ENCODE data around the gene LOXL1. TPM values are rescaled to one million over a fixed set of nuclear protein-coding genes. Genes with fewer than 3 reads are reported as not detected.

LOXL1 gene
- polyA plus RNA-seq, 1 experiment: 114 TPM

DNA sequence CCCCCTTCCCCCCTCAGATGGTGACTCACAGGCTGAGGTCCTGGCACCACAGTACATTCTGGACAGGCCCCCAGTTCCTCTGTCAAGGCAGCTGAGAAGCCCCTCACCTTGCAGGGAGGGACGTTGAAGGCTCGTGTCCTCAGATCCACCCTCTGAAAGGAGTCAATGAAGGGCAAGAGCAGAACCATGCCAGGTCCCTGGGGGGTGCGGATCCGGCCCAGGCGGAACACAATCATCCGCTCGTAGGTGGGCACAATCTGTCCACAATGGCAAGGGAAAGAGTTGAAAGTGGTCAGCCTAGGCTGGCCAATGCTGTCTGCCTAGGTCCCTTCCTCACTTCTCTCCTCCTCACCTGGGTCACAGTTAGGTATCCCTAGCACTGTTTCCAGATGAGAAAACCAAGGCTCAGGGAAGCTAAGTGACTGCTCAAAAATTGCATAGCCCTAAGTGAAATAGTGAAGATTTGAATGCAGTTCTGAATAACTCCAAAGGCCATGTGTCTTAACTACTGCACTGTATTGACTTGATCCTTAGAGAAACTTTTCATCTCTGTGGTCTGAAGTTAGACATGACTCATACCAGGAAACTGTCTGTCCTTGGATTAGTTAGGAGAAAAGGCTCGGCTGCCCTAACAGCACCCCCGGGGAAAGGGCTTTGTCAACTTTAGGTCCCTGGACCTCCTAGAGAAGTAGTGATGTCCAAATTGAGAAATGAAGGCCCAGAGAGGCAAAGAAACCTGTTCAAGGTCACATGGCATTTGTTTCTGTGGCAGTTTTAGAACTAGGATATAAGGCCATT is 62.9 kb downstream of the LOXL1 start:
- no peaks in the 10 kb centered on the region for H3K27me3 ChIP-seq (ENCODE audit: control insufficient read depth, insufficient read depth, low read length)
- TF ChIP-seq, protein P1, sequence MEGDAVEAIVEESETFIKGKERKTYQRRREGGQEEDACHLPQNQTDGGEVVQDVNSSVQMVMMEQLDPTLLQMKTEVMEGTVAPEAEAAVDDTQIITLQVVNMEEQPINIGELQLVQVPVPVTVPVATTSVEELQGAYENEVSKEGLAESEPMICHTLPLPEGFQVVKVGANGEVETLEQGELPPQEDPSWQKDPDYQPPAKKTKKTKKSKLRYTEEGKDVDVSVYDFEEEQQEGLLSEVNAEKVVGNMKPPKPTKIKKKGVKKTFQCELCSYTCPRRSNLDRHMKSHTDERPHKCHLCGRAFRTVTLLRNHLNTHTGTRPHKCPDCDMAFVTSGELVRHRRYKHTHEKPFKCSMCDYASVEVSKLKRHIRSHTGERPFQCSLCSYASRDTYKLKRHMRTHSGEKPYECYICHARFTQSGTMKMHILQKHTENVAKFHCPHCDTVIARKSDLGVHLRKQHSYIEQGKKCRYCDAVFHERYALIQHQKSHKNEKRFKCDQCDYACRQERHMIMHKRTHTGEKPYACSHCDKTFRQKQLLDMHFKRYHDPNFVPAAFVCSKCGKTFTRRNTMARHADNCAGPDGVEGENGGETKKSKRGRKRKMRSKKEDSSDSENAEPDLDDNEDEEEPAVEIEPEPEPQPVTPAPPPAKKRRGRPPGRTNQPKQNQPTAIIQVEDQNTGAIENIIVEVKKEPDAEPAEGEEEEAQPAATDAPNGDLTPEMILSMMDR (IDR thresholded peaks at IDR 0.05; ENCODE audit: low read depth, low read length): no peak
- peak overlapping the region; percentile 66 for H3K27ac ChIP-seq (ENCODE audit: low read depth, low read length)
- CTCF ChIA-PET: interaction anchor here (0.8 to 6.5 kb wide), 3 partner anchors 16 to 318 kb away, joined by 4 to 32 read pairs (median 5); no protein-coding TSS in a partner anchor
- no peak overlapping the region for H3K4me3 ChIP-seq (ENCODE audit: low read depth, low read length)
- DNase-seq (ENCODE audit: low read depth, low spot score): peak; percentile 36
- POLR2A ChIA-PET: no interaction called here
- no peaks in the 10 kb centered on the region for H3K9me3 ChIP-seq (ENCODE audit: control insufficient read depth, insufficient read depth, low read length)

DNA sequence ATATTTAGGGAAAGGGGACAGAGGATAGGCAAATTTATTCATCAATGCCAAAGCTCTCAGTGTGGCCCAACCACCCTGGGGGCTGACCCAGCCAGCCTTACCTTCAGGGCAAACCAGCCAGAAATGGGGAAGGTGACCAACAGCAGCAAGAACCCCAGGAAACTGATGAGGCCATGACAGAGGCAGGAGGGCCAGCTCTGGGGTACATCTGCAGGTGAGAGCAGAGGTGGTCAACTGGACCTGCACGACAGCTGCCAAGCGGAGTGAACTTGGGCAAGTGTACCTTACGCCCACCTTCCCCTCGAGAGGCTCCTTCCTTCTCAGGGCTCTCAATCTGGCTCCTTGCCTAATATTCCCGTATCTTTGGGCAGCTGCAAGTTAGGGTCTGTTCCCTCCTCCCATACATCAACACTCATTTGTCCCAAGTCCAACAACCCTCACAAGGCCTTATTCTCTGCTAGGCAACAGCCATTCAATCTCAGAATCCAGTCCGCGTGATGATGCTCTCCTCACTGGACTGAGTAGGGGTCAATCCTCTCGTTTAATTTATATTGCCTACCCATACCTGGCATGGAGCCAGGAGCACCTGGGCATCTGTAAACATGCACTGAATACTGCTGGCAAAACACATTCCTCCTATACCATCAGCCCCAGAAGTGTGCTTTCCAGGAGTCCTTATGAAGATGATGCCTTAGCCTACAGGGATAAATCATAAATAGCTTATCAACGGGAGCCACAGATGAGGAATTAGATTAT is 64.2 kb downstream of the LOXL1 start:
- H3K9me3 ChIP-seq (ENCODE audit: control insufficient read depth, insufficient read depth, low read length): no peaks in the 10 kb centered on the region; the same call in 1 of the 2 replicates
- no peak overlapping the region for H3K27ac ChIP-seq (ENCODE audit: low read depth, low read length)
- DNase-seq (ENCODE audit: low read depth, low spot score): no peak
- TF ChIP-seq, protein P1 (IDR thresholded peaks at IDR 0.05; ENCODE audit: low read depth, low read length): no peak
- H3K27me3 ChIP-seq (ENCODE audit: control insufficient read depth, insufficient read depth, low read length): no peaks in the 10 kb centered on the region
- CTCF ChIA-PET: interaction anchor here (6.5 kb wide), 1 partner anchor 17 kb away, joined by 32 read pairs; no protein-coding TSS in a partner anchor
- no peak overlapping the region for H3K4me3 ChIP-seq (ENCODE audit: low read depth, low read length)
- POLR2A ChIA-PET: no interaction called here

DNA sequence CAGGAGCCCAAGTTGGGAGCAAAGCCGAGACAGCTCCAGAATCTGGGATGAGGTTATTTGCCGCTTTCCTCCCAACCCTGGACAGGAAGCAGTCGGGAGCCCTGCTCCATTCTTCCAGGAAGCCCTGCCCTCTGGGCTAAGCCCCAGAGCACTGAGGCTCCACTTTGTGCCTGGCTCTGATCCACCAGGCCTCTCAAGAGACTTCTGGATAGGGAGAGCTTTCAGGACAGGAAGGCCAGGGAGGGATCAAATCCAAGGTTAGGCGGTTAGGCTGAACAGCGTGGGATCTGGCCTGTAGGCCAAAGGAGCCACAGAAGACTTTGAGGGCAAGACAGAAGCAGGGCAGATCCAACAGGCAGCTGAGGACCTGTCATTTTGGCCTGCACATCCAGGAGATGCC is 65.0 kb downstream of the LOXL1 start:
- H3K27me3 ChIP-seq (ENCODE audit: control insufficient read depth, insufficient read depth, low read length): no peaks in the 10 kb centered on the region
- H3K27ac ChIP-seq (ENCODE audit: low read depth, low read length): no peak overlapping the region
- H3K4me3 ChIP-seq (ENCODE audit: low read depth, low read length): peak overlapping the region; percentile 70
- ChIA-PET POLR2A (no interaction called here), CTCF (interaction anchor here (6.5 kb wide), 1 partner anchor 18 kb away, joined by 32 read pairs; no protein-coding TSS in a partner anchor)
- H3K9me3 ChIP-seq (ENCODE audit: control insufficient read depth, insufficient read depth, low read length): no peaks in the 10 kb centered on the region; the same call in 1 of the 2 replicates
- TF ChIP-seq, protein P1 (IDR thresholded peaks at IDR 0.05; ENCODE audit: low read depth, low read length): no peak
- no peak for DNase-seq (ENCODE audit: low read depth, low spot score)

DNA sequence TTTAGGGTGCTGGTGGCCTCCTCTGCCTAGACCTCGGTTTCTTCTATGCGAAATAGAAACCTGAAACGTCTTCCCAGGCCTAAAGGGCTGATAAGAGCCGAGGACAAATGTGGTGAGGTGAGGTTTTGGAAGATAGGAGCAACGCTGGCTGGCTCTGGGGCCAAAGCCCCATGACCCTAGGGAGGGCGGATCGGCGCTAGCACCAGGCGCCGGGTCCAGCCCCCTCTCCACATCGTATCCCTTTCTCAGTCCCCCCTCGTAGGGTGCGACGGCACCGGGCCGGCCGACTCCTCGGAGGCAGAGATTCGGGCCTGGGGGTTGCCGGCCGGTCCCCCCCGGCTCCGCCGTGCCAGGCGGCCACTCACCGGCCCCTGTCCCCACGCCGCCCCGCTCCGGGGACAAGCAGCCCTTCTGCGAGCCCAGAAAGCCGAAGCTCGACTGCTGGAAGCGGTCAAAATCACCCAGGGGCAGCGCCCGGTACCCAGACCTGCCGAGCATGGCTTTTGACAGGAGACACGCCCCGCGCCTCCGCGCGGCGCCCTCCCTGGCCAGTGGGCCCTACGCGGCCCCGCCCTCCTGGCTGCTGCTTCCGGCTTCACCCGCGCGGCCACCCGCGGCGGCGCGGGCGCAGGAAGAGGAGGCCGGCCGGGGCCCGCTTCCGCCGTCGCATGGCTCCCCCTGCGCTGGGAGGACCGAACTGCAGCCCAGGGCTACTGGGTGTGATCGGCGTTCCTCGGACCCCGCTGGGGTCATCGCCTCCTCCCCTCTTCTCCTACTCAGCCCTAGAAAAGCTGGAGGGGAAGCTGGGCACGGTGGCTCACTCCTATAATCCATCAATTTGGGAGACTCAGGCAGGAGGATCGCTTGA is 65.7 kb downstream of the LOXL1 start, which contains the start of gene STOML1:
STOML1 (minus strand) TSS at position 570 of the 868 bp plus-strand sequence; CDS start at position 498, 72 bp downstream.
- H3K27ac ChIP-seq (ENCODE audit: low read depth, low read length): no peak within 1 kb of the TSS
- POLR2A ChIA-PET: interaction anchor here (0.6 kb wide), 1 partner anchor 1616 kb away, joined by 3 read pairs; the partner anchor contains the start of gene HEXA

More for the DNA sequence above, 65.7 kb downstream of the LOXL1 start, which contains the start of gene STOML1:
- H3K9me3 ChIP-seq (ENCODE audit: control insufficient read depth, insufficient read depth, low read length): no peaks in the 10 kb centered on the region; the same call in 1 of the 2 replicates
- TF ChIP-seq, protein P1 (IDR thresholded peaks at IDR 0.05; ENCODE audit: low read depth, low read length): peak; percentile 78
- no peaks in the 10 kb centered on the region for H3K27me3 ChIP-seq (ENCODE audit: control insufficient read depth, insufficient read depth, low read length)
- H3K4me3 ChIP-seq (ENCODE audit: low read depth, low read length): peak within 1 kb of the TSS; percentile 70
- peak; percentile 72 for DNase-seq (ENCODE audit: low read depth, low spot score)
- CTCF ChIA-PET: interaction anchor here (0.5 to 6.5 kb wide), 22 partner anchors 9 to 822 kb away, joined by 3 to 32 read pairs (median 4); no protein-coding TSS in a partner anchor

Measured in AG04450 (cell line).